ENCODE measurements around the gene TFRC.
"Not testable (repeated sequence)": the region's sequence is repeated elsewhere in the genome, so short reads cannot be mapped to it uniquely, and the experiment has no call there.

TFRC gene

DNA sequence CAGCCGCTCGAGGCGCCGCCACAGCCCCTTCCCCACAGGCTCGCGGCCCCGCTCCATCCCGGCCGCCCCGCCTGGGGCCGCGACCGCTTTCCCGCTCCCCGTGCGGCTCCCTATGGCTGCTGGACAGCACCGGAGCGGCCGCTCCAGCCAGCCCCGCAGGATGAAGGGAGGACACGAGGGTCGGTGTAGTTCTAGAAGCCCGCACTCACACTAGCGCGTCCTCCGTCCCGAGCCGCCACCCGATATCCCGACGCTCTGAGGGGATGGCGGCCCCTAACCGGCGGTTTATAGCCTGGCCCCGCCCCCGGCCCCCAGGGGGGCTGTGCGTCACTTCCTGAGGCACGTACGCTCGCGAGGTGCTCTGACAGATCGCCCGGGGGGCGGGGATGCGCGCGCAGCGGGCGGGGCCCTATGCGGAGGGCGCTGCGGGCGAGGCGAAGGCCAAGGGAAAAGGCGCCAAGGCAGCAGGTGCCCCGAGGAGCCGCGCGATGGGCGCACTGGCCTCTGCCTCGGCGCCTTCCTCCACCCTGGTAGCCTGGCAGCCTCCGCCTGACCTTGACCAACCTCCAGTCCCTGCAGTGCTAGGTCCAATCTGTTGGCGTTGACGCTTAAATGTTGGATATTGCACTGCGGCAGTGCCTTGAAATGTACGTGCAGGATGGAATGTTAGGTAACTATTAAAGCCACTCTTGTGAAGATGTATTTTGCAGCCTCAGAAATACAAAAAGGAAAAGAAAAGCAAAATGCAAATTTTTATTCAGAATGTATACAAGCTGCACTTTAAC, at the start of gene TFRC:
TFRC (minus strand) TSS at position 257 of the 785 bp plus-strand sequence. CDS start 4,991 bp downstream, outside the sequence.
- peak; percentile 91 to 97 (median 94) for DNase-seq (ENCODE audit: low read depth in 4 of 4, low spot score in 1 of 4)

- DNase-seq (ENCODE audit: low read depth in 4 of 4, low spot score in 1 of 4): no peak
Measured at GRCh38 chr3:196128172-196128843, 46.4 kb upstream of the TFRC start.

- no peak for DNase-seq (ENCODE audit: low read depth in 4 of 4, low spot score in 1 of 4)
Measured at GRCh38 chr3:196127308-196128040, 45.6 kb upstream of the TFRC start.

DNA sequence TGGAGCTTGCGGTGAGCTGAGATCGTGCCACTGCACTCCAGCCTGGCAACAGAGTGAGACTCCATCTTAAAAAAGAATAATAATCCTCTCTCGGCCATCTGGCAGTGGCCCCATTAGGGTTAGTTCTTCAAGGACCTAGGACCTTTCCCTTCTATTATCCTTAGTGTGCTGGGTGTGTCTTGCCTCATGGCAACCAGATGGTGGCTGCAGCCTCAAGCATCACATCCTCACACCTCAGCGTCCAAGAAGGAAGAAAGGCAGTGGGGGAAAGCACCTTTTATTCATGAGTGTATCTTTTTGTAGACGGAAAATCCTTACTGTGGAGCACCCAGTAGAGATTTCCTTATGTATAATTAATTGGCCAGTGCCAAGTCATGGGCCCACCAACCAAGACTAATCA, 42.7 kb upstream of the TFRC start:
- DNase-seq (ENCODE audit: low read depth in 4 of 4, low spot score in 1 of 4): no peak

DNA sequence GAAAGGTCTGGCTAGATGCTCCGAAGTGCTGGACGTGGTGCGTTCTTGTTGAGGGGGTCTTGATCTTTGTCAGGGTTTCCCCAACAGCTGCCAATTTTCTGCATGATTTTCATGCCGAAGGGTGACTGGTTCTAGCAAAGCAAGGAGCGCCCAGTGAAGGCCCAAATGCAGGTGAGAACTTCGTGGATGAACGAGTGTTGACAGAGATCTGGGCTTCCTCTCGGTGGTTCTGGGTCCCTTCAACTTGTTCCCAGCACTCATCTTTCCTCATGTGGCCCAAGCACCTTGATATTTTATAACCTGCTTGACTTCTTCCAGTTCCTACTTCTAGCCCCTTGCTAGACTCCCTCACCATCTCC, 40.8 kb upstream of the TFRC start:
- DNase-seq (ENCODE audit: low read depth in 4 of 4, low spot score in 1 of 4): no peak

GRCh38 chr3:196122021-196122687, 40.3 kb upstream of the TFRC start:
- no peak for DNase-seq (ENCODE audit: low read depth in 4 of 4, low spot score in 1 of 4)

GRCh38 chr3:196121066-196121465, 39.2 kb upstream of the TFRC start:
- no peak for DNase-seq (ENCODE audit: low read depth in 4 of 4, low spot score in 1 of 4)

DNA sequence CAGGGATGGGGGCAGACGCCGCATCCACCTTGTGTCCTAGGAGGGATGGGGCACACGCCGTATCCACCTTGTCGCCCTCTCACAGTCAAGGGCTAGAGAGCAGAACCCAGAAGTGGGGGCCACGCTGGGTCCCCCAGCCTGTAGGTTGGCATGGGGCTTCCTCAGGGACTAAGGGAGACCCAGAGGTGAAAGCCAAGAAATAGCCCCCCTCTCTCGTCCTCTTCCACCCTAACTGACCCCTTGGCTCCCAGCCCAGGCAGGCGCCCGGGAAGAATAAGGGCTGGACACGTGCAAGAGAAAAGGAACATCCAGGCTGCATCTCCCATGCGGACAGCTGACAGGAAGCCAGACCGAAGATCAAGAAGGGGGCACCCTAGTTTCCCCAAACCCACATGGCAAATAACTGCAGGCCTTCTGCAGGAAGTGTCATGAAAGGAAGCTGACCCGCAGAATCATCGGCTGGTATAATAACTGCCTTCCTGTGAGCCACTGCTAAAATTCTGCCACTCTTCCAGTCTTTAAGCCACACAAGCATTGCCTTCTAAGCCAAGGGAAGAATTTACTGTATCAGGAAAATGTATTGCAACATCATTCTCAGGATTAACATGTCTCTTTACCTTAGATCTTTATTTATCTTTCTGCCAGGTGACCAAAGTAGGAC, 38.5 kb upstream of the TFRC start:
- DNase-seq (ENCODE audit: low read depth in 4 of 4, low spot score in 1 of 4): no peak

GRCh38 chr3:196117809-196118208, 35.9 kb upstream of the TFRC start:
- DNase-seq (ENCODE audit: low read depth in 4 of 4, low spot score in 1 of 4): no peak

- no peak for DNase-seq (ENCODE audit: low read depth in 4 of 4, low spot score in 1 of 4)
Measured at GRCh38 chr3:196115678-196116083, 33.8 kb upstream of the TFRC start.

- DNase-seq (ENCODE audit: low read depth in 4 of 4, low spot score in 1 of 4): peak in 1 of 4 experiments; percentile 8
Measured at GRCh38 chr3:196111939-196112386, 30.1 kb upstream of the TFRC start.

DNA sequence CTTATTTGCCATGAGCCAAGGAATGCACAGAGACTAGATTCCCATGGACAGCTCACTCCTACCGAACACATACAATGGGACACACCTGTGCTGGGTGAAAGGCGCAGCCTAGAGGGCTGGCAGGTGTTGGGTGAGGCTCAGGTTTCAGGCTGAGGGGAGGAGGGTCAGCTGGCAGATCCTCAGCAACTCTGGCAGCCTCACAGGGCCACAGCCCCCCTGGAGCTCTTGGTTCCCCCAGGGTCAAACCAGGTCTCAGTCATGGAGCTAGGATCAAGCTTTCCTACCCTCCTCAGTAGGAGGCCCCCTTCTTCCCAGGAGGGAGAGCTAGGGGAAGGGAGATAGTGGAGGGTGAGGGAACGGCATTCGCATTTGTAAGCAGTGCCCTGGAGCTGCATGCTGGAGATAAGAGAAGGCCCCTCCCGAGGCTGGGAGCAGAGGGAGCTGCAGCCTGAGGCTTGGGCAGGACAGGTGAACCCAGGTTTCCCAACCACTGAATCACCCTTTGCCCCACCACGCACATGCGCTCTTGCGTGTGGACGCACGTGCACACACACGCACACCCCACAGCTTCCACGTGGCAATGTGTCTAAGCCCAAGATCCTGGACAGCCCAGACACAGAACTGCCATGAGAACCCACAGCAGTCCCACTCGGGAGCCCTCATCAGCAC, 26.3 kb upstream of the TFRC start:
- DNase-seq (ENCODE audit: low read depth in 4 of 4, low spot score in 1 of 4): no peak

DNA sequence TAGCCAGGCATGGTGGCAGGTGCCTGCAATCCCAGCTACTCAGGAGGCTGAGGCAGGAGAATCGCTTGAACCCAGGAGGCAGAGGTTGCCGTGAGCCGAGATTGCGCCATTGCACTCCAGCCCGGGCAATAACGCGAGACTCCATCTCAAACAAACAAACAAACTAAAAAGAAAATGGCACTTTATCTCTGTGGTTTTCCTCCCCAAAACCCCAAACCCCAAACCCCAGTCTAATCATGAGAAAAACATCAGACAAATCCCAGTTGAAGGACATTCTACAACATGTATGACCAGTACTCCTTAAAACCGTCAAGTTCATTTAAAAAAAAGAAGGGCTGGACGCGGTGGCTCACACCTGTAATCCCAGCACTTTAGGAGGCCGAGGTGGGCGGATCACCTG, 22.8 kb upstream of the TFRC start:
- not testable (repeated sequence) for DNase-seq (ENCODE audit: low read depth in 4 of 4, low spot score in 1 of 4)

DNA sequence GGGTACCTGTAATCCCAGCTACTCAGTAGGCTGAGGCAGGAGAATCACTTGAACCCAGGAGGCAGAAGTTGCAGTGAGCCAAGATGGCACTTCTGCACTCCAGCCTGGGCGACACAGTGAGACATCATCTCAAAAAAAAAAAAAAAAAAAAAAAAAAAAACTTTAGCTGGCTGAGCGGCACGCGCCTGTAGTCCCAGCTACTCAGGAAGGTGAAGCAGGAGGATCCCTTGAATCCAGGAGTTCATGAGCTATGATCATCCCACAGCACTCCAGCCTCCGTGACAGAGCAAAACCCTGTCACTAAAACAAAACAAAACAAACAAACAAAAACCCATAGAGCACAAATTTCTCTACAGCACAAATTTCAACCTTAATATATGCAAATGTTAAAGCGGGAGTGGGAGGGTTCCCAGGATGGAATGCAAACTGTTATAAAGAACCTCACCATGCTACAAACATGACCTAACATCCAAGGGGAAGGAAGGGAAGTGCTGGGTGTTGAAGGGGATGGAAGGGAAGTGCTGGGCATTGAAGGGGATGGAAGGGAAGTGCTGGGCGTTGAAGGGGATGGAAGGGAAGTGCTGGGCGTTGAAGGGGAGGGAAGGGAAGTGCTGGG, 16.6 kb upstream of the TFRC start:
- not testable (repeated sequence) for DNase-seq (ENCODE audit: low read depth in 4 of 4, low spot score in 1 of 4)

DNA sequence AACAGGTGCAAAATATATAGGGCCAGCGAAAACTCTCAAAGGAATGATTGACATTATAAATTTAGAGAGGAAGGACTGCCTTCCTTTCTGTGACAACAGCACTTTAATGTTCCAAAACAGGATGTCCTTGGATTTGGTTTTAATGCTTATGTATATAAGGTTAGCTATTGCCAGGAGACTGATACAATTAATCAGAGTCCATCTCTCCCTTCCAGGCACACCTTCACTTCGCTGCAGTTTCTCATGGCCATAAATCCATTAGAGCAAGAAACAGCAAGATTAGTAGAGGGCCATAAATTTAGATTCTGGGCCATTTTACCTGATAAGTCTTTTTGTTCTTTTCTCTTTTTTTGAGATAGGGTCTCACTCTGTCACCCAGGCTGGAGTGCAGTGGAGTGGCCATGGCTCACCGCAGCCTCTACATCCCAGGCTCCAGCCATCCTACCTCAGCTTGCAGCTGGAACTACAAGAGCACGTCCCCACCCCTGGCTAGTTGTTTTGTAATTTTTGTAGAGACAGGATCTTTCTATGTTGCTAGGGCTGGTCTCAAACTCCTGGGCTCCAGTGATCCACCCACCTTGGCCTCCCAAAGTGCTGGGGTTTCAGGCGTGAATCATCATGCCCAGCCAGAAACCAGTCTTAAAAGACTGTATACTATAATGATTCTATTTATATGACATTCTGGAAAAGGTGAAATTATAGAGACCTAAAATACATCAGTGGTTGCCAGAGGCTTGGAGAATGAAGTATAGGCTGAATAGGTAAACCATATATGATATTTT, 15.7 kb upstream of the TFRC start:
- no peak for DNase-seq (ENCODE audit: low read depth in 4 of 4, low spot score in 1 of 4)

GRCh38 chr3:196096382-196096953, 14.6 kb upstream of the TFRC start:
- no peak for DNase-seq (ENCODE audit: low read depth in 4 of 4, low spot score in 1 of 4)

- no peak for DNase-seq (ENCODE audit: low read depth in 4 of 4, low spot score in 1 of 4)
Measured at GRCh38 chr3:196093317-196094111, 11.6 kb upstream of the TFRC start.

DNA sequence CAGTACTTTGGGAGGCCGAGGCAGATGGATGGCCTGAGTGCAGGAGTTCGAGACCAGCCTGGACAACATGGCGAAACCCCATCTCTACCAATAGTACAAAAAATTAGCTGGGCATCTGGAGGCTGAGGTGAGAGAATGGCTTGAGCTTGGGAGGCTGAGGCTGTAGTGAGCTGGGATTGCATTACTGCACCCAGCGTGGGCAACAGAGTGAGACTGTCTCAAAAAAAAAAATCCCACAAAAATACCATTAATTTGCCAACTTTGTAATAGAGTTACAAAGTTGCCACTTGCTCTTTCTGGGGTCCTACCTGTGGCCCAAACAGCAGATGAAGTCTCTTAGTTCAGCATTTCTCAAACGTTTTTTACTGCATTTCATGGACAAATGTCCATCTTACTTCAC, 6.0 kb upstream of the TFRC start:
- no peak for DNase-seq (ENCODE audit: low read depth in 4 of 4, low spot score in 1 of 4)

All from stimulated activated CD4-positive, alpha-beta T cell treated with anti-CD3 and anti-CD28 coated beads, Interleukin-1b, Interleukin-23, amount 100 ng/mL, for 24 hours (primary cell).